Activated effector memory CD4-positive, alpha-beta T cell treated with anti-CD3 and anti-CD28 coated beads, Interleukin-2, amount 50 U/mL, for 16 hours (primary cell): ENCODE data around the gene ATP8B1.

ENCODE experiments used
- DNase-seq: peaks from one replicate; pipeline ENCODE4 v3.0.0-alpha.2; 2020

ATP8B1 gene

DNA sequence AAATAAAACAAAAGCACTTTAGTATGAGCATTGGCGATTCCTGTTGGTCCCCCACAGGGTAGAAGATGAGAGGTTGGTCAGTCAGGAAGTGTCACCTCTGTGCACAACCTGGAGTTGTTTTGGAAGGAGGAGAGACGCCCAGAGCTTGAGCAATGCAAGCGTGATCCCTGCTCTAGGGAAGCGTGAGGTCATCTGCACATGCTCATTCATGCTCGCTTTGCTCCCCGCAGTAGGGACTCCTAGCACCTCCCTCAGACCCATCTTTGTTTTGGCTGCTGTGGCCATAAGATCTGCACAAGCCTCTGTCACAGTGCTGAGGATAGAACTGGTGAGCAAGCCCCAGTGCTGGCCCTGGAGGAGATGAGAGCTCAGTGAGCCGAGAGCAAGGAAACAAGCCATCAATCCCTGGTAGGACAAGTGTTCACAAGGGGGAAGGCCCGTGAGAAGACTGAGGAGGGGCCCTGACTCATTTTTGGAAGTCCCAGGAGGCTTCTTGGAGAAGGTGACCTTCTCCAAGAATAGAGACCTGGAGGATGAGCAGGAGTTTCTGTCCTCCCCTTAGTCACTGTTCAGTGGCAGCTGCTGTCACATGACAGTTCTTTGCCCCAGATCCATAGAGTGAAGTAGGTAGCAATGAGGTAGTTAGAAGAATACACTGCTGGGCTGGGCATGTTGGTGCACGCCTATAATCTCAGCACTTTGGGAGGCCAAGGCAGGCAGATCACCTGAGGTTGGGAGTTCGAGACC is 13.3 kb upstream of the ATP8B1 start:
- no peak for DNase-seq

DNA sequence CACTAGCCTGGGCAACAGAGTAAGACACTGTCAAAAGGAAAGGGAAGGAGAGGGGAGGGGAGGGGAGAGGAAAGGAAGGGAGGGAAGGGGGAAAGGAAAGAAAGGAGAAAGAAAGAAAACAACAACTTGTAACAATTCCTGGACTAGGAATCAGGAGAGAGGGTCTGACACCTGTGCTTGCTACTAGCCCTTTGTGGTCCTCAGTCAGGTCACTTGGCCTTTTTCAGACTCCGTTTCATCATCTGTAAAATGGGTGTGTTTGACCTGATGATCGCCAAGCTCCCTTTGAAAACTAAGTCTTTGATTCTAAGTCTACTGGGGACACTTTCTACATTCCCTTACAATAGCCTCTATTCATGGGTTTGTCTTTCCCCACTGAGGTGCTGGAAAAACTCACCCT is 11.4 kb upstream of the ATP8B1 start:
- DNase-seq = no peak

DNA sequence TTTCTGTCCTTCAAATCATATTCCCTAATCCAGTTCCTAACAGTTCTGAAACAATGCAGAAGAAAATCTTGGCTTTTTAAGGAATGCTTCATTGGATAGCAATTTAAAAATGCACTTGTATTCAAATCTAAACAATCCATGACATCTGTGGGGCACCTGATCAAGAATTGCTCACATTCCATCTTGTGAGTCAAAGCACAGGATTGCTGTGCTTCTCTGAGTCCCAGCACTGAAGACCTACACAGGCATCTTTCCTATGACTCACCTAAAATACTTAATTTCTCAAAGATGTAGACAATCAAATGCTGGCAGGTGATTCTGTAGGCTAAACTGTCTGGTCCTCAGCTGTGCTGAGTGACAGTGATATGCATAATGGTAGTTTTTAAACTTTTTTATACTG is 10.1 kb upstream of the ATP8B1 start:
- no peak for DNase-seq

DNA sequence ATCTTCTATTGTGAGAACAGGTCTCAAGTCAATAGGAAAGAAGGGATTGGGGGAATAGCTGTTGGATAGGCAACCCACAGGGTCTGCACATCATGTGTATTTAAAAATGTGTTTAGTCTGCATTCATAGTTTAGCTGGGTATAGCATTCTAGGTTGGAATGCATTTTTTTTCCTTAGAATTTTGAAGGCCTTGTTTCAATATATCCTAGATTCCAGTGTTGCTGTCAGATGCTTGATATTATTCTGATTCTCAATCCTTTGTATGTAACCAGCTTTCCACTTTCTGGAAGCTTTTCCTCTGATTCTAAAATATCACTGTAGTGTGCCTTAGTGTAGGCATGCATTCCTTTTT is 9.0 kb upstream of the ATP8B1 start:
- no peak for DNase-seq

DNA sequence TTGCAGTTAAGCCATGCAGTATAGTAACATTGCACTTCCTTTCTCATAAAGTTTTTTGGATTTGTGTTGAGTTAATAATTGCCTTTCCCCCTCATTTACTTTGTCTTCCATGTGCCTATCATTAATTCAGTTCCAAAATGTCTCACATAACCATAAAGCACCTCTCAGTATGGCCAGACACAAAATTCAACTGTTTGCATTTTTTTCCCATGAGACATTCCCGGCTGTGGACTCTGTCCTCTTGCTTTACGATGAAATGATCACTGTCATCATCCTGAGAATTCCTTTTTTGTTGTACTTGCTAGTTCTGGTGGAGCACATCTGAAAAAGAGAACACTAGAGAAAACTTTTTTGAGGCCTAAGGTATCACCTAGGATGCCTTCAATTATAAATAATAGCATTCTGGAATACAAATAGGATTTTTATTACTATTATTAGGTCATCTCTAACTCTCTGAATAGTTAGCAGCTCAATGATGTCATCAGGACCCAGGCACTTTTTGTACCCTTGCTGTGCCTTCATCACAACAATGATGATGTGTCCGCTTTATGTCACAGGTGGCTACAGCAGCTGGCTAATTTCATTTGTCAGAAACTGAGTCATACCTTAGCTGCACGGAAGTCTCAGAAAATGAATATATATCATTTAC is 8.5 kb upstream of the ATP8B1 start:
- no peak for DNase-seq

DNA sequence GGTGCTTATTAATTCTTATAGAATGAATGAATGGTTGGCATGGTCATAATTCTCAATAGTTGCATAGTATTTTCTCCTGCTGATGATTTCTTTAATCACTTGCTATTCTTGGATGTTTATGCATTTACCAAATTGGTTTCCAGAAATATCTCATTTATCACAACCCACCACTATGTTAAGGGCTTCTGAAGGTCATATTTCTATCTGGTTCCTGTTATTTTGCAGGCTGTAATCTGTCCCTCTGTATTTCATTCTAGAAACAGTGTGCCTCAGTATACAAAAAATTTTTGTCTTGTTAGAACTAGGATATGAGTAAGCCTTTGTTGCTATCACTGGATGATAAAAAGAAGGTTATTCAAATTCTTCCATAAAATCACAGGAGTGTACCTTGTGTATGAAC is 6.1 kb upstream of the ATP8B1 start:
- DNase-seq = no peak

DNA sequence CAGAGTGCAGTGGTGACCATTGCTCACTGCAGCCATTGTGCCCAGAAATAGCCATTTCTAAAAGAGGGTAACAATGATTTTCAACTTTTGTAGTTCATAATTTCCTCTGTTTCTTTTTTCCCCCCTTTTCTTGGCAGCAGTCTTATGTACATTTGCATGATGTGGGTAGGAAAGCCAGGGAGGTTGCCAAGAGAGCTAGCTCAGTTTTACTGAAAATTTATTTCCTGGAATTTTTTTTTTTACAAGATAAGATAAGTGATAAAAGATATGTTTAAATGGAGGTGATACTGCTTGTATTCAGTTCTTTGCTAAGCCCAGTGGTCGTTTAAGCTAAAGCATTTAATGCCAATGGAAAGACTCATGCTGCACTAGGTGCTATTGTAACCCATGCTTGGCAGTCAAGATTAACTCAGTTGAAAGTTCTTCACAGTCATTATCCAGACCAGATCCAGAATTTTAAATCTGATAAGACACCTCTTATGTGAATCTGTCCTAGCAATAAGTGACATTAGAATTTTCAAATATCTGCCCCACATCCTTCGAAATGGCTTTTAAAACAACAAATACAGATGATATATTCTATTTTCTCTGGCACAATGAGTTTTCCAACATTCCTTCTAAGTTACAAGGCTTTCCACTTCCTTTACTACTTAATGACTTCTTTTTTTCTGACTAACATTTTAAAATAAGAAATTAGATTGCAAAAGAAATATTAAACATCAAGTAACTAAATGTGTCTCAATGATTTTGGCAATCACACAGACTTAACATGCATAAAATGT is 4.4 kb upstream of the ATP8B1 start:
- no peak for DNase-seq

DNA sequence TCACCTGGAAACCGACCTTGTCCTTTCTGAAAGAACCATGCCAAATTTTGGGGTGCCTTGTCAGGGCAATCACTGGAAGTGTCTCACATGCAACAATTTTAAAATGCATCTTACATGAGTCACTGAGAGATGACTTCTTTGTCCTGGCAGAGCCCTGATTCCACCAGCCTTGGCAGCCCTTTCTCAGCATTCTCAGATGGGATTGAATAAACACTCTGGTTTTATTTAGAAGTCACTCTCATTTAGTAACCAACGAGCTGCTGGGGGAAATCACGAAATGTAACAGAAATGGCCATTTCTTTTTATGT is 3.8 kb upstream of the ATP8B1 start:
- no peak for DNase-seq

DNA sequence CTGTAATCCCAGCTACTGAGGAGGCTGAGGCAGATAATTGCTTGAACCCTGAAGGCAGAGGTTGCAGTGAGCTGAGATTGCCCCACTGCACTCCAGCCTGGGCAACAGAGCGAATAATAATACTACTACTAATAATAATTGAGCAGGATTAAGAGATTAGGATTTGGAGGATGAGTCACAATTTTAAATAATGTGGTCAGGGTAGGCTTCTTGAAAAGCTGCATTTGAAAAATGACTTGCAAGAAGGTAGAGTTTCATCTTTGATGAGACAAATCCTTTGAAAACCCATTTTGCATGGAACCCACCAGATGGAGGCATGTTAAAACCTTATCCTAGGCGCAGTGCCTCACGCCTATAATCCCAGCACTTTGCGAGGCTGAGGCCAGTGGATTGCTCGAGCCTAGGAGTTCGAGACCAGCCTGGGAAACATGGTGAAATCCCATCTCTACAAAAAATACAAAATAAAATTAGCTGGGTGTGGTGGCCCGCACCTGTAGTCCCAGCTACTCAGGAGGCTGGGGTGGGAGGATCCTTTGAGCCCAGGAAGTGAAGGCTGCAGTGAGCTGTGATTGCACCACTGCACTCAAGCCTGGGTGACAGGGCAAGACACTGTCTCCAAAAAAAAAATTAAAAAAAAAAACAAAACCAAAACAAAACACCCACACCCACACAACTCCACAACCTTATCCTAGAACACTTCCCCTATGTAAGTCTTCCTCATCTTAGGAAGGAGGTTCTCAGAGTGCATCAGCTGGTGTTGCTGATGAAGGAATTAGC is 3.3 kb upstream of the ATP8B1 start:
- DNase-seq = no peak

DNA sequence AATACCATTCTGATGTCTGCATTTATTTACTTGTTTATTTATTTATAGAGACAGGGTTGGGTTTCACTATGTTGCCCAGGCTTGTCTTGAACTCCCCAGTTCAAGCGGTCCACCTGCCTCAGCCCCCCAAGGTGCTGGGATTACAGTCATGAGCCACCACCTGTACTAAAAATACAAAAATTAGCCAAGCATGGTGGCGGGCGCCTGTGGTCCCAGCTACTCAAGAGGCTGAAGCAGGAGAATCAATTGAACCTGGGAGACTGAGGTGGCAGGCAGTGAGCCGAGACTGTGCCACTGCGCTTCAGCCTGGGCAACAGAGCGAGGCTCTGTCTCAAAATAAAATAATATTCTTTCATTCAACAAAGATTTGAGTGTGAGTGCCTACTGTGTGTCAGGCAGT is 2.0 kb upstream of the ATP8B1 start:
- DNase-seq = no peak

DNA sequence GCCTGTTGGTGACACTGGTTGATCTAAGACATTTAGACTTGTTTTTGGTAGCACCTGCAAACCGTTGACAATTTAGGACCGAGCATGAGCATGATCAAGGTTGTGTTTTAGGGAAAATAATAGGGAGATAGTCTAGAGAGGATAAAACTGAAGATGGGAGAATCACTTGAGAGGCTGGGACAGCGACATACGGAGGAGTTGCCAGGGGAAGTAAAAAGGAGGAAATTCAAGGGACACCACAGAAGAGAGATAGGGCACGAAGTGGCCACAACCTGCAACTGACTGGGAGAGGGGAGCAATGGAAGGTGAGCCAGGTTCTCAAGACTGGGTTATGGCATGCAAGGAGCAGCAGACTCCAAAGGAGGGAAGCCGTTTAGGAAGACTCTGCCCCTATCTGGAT is 1.4 kb upstream of the ATP8B1 start:
- DNase-seq = no peak

DNA sequence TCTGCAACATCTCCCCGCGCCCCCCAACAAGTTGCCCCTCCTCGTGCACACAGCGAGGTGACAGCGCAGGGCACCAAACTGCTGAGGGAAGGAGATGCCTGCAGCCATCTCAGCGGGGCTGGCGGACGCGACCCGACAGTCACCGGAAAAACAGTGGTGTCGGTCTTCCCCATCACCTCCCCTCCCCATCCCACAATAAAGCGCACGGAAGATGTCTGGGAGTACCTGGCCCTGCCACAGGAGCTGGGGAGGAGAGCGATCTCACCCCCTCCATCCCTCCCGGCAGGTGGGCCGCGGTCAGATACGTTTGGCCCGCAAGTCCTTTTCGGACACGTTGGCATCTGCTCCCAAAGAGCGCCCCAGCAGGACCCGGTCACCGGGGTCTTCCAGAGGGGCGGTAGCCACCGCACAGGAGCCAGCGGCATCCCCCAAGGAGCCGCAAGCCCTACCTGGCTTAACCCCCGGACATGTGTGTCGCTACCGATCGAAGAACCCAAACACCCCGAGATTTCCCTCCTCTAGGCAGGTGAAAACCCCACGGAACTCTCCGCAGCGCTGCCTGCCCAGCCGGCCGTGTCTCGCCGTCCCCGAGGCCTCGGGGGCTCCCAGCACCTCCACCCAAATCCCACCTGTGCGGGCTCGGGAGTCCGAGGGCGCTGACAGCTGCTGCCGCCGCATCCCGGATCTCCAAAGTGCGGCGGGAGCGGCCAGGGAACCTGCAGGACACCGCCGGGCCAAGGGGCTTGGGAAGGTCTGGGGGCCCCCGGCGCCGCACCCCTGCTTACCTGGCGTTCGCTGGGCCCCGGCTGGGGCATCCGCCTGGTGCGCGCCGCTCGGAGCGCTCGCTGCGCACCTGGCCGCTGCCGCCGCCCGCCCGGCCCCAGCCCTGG is 657 bp downstream of the ATP8B1 start:
- DNase-seq = no peak

DNA sequence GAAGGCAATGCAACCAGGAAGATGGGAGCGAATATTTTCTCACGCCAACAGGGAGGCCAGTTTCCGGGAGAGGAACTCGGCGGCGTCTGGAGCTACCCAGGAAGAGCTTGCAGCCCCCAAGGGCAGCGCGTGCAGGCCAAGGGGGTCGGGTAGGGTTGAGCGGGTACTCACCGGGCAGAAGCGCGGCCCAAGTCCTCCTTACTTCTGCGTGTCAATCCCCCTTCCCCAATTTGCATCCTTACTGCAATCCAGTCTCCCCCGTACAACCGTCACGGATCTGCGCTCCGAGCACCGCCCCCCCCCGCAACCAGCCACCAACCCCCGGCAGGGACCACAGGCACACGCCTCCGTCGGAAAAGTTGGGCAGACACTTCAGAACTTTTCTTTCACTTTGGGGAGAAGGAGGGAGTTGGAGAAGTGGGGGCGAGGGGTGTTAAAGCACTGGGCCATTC is 1.3 kb downstream of the ATP8B1 start:
- no peak for DNase-seq

DNA sequence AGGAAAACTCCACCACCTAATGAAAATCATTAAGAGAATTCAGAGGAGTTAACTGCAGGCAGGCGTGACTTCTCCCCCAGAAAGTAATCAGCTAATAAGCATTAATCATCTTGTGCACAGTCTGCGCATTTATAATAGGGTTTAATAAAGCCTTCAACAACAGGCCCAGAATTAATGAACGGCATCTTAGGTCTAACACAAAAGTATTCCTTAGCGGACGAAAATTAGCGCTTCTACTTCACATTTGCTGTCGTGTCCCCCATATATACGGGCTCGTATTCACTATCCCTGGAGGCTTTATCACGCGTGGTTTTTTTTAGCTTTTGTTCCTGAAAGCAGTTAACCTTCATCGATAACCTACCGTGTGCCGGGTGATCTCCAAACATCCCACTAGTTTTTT is 1.8 kb downstream of the ATP8B1 start:
- DNase-seq = no peak

DNA sequence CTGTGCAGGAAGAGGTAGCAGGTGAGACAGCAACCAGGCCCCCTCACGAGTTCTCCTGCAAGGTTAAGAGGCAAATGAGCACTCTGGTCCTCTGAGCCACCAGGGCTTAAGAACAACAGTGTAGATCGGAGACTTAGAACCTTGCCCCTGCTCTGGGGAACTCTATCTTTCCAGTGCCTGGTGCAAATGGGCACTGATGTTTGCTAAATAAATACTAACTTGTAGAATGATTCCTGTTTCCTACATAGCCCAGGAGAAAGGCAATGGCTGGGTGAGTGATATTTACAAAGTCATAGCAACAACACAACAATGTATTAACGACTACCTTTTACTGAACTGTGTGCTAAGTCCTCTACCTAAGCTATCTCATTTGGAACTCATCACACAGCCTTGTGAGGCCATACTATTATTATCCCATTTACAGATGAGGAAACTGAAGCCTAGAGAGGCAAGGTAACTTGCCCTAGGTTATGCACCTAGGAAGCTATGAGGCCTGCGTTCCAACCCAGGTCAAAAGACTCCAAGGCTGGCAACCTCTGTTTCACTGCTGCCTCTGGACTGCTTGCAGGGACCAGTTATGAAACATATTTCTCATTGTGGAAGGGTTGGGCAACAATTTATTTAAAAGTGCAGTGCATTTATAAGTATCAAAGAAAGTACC is 4.3 kb downstream of the ATP8B1 start:
- DNase-seq = no peak

DNA sequence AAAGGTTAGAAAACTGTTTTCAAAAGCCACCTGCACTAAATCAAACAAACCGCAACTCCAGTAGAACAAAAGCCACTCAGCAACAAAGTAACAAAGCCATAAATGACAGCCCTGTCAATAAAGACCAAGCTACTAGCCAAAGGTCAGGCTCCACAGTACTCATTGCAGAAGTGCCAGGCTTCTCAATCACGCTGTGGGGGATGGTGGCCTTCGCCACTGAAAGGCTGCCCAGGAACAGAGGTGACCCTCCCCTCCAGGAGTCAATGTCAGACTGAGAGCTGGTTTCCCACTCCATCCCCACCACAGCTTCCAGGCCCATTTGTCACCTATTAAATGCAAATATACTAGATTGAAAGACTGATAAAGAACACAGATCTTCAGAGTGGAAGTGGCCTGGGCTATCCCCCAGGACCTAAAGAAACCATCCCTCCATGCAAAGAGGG is 5.9 kb downstream of the ATP8B1 start:
- no peak for DNase-seq

DNA sequence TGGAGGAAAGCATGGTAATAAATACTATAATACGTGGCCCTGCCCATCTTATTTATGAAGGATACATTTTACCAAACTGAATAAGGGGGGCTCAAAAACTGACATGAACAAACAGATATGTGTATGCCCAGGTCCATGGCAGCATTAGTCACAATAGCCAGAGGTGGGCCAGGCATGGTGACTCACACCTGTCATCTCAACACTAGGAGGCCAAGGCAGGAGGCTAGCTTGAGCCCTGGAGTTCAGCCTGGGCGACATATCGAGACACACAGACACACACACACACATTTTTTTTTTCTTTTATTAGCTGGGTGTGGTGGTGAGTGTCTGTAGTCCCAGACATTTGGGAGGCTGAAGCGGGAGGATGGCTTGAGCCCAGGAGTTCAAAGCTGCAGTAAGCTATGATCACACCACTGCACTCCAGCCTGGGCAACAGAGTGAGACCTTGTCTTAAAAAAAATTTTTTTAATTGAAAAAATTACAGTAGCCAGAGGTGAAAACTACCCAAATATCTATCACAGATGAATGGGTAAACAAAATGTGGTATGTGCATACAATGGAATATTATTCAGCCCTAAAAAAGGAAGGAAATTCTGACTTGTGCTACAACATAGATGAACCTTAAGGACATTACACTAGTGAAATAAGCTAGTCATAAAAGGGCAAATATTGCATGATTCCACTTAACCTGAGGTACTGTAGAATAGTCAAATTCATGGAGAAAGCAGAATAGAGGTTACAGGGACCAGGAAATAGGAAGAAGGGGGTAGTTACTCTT is 8.0 kb downstream of the ATP8B1 start:
- DNase-seq = no peak

DNA sequence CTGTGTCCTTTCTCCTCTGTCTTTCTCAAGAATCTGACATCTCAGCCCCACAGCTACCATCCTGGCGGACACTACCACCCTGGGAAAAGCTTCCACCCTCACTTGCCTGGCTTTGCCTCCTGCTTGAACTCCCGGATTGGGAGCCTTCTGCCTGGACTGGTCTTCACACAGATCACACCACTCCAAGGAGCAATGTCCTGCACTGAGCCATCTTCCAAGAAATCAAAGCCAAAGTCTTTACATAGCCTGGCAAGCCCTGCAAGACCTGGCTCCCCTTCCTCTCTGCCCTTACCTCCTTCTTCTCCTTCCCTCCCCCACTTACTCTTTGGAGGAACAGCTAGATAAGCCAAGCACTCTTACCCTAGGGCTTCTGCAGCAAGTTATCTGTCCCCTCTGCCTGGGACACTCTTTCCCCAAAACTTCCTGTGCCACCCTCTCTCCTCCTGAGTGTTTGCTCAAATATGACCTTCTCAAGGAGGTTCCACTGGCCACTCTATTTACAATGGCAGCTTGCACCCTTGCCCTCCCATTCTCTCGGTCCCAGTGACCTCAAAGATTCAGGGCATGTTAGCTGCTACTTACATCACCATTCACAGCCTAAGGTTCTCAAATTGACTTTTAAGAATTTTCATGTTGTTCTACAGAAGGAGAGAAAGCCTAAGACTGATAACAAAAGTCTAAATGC is 9.7 kb downstream of the ATP8B1 start:
- DNase-seq = no peak

DNA sequence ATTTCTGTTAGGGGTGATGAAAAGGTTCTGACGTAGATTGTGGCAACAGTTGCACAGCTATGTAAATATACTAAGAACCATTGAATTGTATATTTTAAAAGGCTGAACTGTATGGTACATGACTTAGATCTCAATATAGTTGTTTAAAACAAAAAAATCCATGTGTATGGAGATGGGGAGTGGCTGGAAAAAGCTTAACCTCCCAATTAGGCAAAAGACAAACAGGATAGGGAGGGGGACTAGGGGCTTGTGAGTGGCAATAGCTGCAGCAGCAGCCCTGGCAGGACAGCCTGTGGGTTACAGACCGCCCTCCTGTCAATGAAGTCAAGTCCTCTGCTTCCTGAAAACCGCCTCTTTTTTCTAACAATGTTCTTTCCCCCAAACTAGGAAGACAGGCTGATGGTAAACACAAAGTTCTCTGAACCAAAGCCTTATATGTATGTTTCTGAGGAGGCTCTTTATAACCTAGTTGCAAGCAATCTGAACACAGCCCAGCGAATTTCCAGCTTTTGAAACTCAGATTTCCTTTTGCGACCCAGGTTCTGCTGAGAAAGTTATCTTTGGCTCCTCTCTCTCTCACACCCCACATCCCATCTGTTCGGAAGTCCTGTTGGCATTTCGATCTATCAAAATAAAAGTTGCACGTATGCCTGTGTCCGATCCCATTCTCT is 10.3 kb downstream of the ATP8B1 start:
- DNase-seq = no peak

DNA sequence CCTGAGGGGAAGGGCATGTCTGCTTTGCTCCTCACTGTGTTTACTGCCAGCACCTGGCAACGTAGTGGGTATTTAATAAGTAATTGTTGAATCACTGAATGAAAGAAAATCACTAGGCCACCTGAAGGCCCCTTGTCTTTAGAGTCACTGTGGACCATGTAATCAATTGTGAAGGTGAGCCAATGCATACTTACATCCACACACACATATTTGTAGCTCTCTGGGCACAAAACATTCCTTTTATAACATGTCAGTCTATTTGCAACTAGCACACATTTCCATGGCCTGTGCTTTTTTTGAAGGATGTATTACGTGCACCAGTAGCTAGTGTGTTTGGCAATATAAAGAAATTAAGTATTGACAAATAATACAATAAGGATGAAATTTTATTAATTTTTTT is 11.2 kb downstream of the ATP8B1 start:
- no peak for DNase-seq
